ENCODE measurements around the gene CRACDL.

Gene CRACDL

GRCh38 chr2:98926601-98927000, 9.4 kb downstream of the CRACDL start:
- no peak for DNase-seq

GRCh38 chr2:98924910-98925309, 11.1 kb downstream of the CRACDL start:
- no peak for DNase-seq

- DNase-seq = no peak
Observed at GRCh38 chr2:98924038-98924830, 11.8 kb downstream of the CRACDL start.

- DNase-seq = no peak
Observed at GRCh38 chr2:98923244-98923940, 12.6 kb downstream of the CRACDL start.

GRCh38 chr2:98921062-98921461, 15.0 kb downstream of the CRACDL start:
- DNase-seq = no peak

- DNase-seq = no peak
Observed at GRCh38 chr2:98917031-98917471, 19.0 kb downstream of the CRACDL start.

GRCh38 chr2:98915751-98916358, 20.2 kb downstream of the CRACDL start:
- DNase-seq = no peak

- DNase-seq = no peak
Observed at GRCh38 chr2:98914713-98915580, 21.1 kb downstream of the CRACDL start.

- DNase-seq = no peak
Observed at GRCh38 chr2:98913916-98914712, 21.9 kb downstream of the CRACDL start.

- no peak for DNase-seq
Observed at GRCh38 chr2:98912957-98913915, 22.8 kb downstream of the CRACDL start.

GRCh38 chr2:98912221-98912851, 23.7 kb downstream of the CRACDL start:
- peak in 1 of 3 donors; percentile 15 for DNase-seq

GRCh38 chr2:98911376-98912154, 24.5 kb downstream of the CRACDL start:
- DNase-seq = no peak

GRCh38 chr2:98911126-98911375, 25.0 kb downstream of the CRACDL start:
- DNase-seq = no peak

GRCh38 chr2:98910349-98911125, 25.5 kb downstream of the CRACDL start:
- no peak for DNase-seq

- DNase-seq = peak; percentile 12 to 31 (median 13)
Observed at GRCh38 chr2:98909317-98910211, 26.5 kb downstream of the CRACDL start.

GRCh38 chr2:98908931-98909316, 27.1 kb downstream of the CRACDL start:
- DNase-seq = peak in 1 of 3 donors; percentile 12

- no peak for DNase-seq
Observed at GRCh38 chr2:98907966-98908905, 27.8 kb downstream of the CRACDL start.
